Gastrocnemius medialis (tissue), 4 donors: ENCODE results near the gene FOXD4L4.
"Not testable (repeated sequence)": the region's sequence is repeated elsewhere in the genome, so short reads cannot be mapped to it uniquely, and the experiment has no call there.

Experiments
- CTCF ChIP-seq, 5 experiments: fragments of 450-650 bp in 3 of 5; fragments of 200-600 bp in 2 of 5; sonication (generic) in 2 of 5; IDR thresholded peaks in 4 of 5; conservative IDR thresholded peaks in 1 of 5; 1 replicate in 4 of 5; 2 replicates in 1 of 5; pipeline ENCODE4 v1.5.1; 2016 to 2019; ENCODE audit warnings: antibody characterized with exemption in 5 of 5, mild to moderate bottlenecking in 3 of 5, moderate library complexity in 3 of 5
- POLR2A ChIP-seq, 2 donors: fragments of 450-650 bp; IDR thresholded peaks; one replicate each; pipeline ENCODE4 v1.6.1; 2017; ENCODE audit warnings: antibody characterized with exemption in 2 of 2, mild to moderate bottlenecking in 2 of 2, moderate library complexity in 2 of 2

DNA sequence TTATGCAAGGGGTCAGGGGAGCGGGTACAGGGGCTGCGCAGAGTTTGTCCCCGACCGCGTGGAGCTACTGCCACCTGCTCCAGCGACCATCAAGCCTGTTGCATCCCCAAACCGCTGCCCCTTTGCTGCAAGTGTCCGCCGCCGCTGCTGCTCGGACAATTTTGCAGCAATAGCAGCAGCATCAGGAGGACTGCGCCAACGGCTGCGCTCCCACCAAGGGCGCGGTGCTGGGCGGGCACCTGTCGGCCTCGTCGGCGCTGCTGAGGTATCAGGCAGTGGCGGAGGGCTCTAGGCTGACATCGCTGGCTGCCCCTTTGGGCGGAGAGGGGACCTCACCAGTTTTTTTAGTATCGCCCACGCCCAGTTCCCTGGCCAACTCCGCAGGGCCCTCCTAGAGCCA lies 1.2 kb downstream of the FOXD4L4 start:
- TF ChIP-seq CTCF (IDR thresholded peaks at IDR 0.05 in 4 of 5, conservative IDR thresholded peaks at IDR 0.05 in 1 of 5); POLR2A (IDR thresholded peaks at IDR 0.05): not testable (repeated sequence)
